GM12878 (cell line): ENCODE results near the gene GRM7. TPM values are rescaled to one million over a fixed set of nuclear protein-coding genes. Genes with fewer than 3 reads are reported as not detected.

Source experiments
- ATAC-seq: fragments of 200-7000 bp; cut with Tn5 transposase; 3 replicates; pipeline ENCODE4 v1.9.1; 2020; ENCODE audit warnings: mild to moderate bottlenecking, moderate library complexity
- BruUV-seq: library from RNA; stranded (reverse); fragments of 400-500 nt; replicated peaks from 2 replicates; lab custom pipeline; 2021; lab: Mats Ljungman, UMichigan
- CTCF ChIA-PET: fragments of 300-600 bp; sonication (Branson Sonifier 250); formaldehyde crosslinking; extraction: SDS; loops from one replicate; lab custom pipeline; 2021; ENCODE audit warnings: inconsistent platforms; lab: Yijun Ruan, JAX
- POLR2A ChIA-PET: fragments of 350-600 bp; formaldehyde crosslinking; extraction: SDS; loops from one replicate; lab custom pipeline; 2021; ENCODE audit warnings: inconsistent platforms; lab: Charles Lee
- RAD21 ChIA-PET: fragments of 300-600 bp; sonication (Branson Sonifier 250); formaldehyde crosslinking; loops from one replicate; lab custom pipeline; 2023; ENCODE audit warnings: antibody characterized with exemption; ENCODE audit not compliant: unreplicated experiment; lab: Charles Lee
- SMC1A ChIA-PET: fragments of 300-600 bp; sonication (Branson Sonifier 250); formaldehyde crosslinking; loops from one replicate; lab custom pipeline; 2023; ENCODE audit not compliant: unreplicated experiment, uncharacterized antibody; lab: Charles Lee
- DNase-seq: peaks from one replicate; pipeline ENCODE4 v3.0.0-alpha.2; 2011; ENCODE audit warnings: low read depth, low spot score
- FAIRE-seq: peaks from 3 replicates; lab custom pipeline; 2011; peaks lifted over from hg19 to GRCh38; lab: Jason Lieb, UNC
- H2AFZ ChIP-seq: 2 replicates; pipeline ENCODE4 v1.6.0; 2011; ENCODE audit warnings: low read depth, low read length, control low read depth; ENCODE audit not compliant: control insufficient read depth
- H3K27ac ChIP-seq: 2 replicates; pipeline ENCODE4 v1.5.1; 2011; ENCODE audit warnings: control low read depth; ENCODE audit not compliant: control insufficient read depth, insufficient read depth
- H3K27me3 ChIP-seq, 2 experiments: replicated peaks in 1 of 2; 2 replicates each; pipeline versions ENCODE4 v1.6.0 to v1.6.1; 2011; ENCODE audit warnings: low read length in 1 of 2; ENCODE audit not compliant: control insufficient read depth in 2 of 2, insufficient read depth in 2 of 2
- H3K36me3 ChIP-seq, 2 experiments: 2 replicates each; pipeline ENCODE4 v1.5.1; 2011; ENCODE audit warnings: low read length in 1 of 2; ENCODE audit not compliant: control insufficient read depth in 2 of 2, insufficient read depth in 2 of 2
- H3K4me1 ChIP-seq: 2 replicates; pipeline ENCODE4 v1.6.1; 2011; ENCODE audit warnings: mild to moderate bottlenecking, low read length, moderate library complexity, mixed read lengths; ENCODE audit not compliant: control insufficient read depth, insufficient read depth
- H3K4me2 ChIP-seq: 2 replicates; pipeline ENCODE4 v1.6.0; 2011; ENCODE audit warnings: control low read depth; ENCODE audit not compliant: control insufficient read depth, insufficient read depth
- H3K4me3 ChIP-seq: fragments of 200-600 bp; sonication (generic); 2 replicates; pipeline ENCODE4 v1.5.1; 2016
- H3K79me2 ChIP-seq: 2 replicates; pipeline ENCODE4 v1.6.0; 2011; ENCODE audit warnings: low read length; ENCODE audit not compliant: control insufficient read depth, insufficient read depth
- H3K9ac ChIP-seq: 2 replicates; pipeline ENCODE4 v1.8.0; 2011; ENCODE audit warnings: low read length, control low read depth, mixed read lengths; ENCODE audit not compliant: control insufficient read depth, insufficient read depth
- H3K9me3 ChIP-seq: replicated peaks from 3 replicates; pipeline ENCODE4 v1.5.1; 2011; ENCODE audit warnings: mild to moderate bottlenecking, low read length; ENCODE audit not compliant: control insufficient read depth, insufficient read depth
- H4K20me1 ChIP-seq: 2 replicates; pipeline ENCODE4 v1.6.0; 2011; ENCODE audit not compliant: control insufficient read depth, insufficient read depth
- CHD1 ChIP-seq: IDR thresholded peaks from 2 replicates; pipeline ENCODE4 v1.6.1; 2012; ENCODE audit warnings: low read depth, low read length, improper control_type of control experiment
- DPF2 ChIP-seq: fragments of 450-650 bp; IDR thresholded peaks from 2 replicates; pipeline ENCODE4 v1.6.1; 2017; ENCODE audit warnings: mild to moderate bottlenecking
- FOXM1 ChIP-seq: IDR thresholded peaks from 2 replicates; pipeline ENCODE4 v1.6.1; 2012; ENCODE audit warnings: low read depth, mild to moderate bottlenecking, inconsistent platforms, low read length, moderate library complexity
- GATAD2B ChIP-seq: fragments of 450-650 bp; conservative IDR thresholded peaks from 2 replicates; pipeline ENCODE4 v1.6.1; 2017; ENCODE audit warnings: low read depth, mild to moderate bottlenecking, moderate library complexity
- IKZF1 ChIP-seq: fragments of 450-650 bp; conservative IDR thresholded peaks from 2 replicates; pipeline ENCODE4 v1.6.1; 2017; ENCODE audit warnings: antibody characterized with exemption, mild to moderate bottlenecking
- POLR2AphosphoS2 ChIP-seq: IDR thresholded peaks from 2 replicates; pipeline ENCODE4 v1.6.1; 2011; ENCODE audit warnings: low read depth, mild to moderate bottlenecking, low read length, improper control_type of control experiment, moderate library complexity
- RUNX3 ChIP-seq: IDR thresholded peaks from 2 replicates; pipeline ENCODE4 v1.6.1; 2012; ENCODE audit warnings: low read length, inconsistent platforms
- SIN3A ChIP-seq: IDR thresholded peaks from 2 replicates; pipeline ENCODE4 v1.6.1; 2012; ENCODE audit warnings: low read depth, low read length, improper control_type of control experiment
- TCF3 ChIP-seq: IDR thresholded peaks from 2 replicates; pipeline ENCODE4 v1.6.1; 2012; ENCODE audit warnings: low read depth, mild to moderate bottlenecking, low read length, borderline replicate concordance; ENCODE audit not compliant: insufficient read depth
- WRNIP1 ChIP-seq: IDR thresholded peaks from 2 replicates; pipeline ENCODE4 v1.6.1; 2011; ENCODE audit warnings: low read depth, low read length, improper control_type of control experiment, borderline replicate concordance
- WGBS: methylation state at CpG from one replicate; pipeline ENCODE4 v1.1.6; 2016; ENCODE audit warnings: low lambda C conversion rate; ENCODE audit not compliant: insufficient replicate concordance, insufficient coverage; ENCODE audit errors: missing lambda C conversion rate; 5-methylcytosine and 5-hydroxymethylcytosine counted together
- in situ Hi-C: fragments of 300-500 bp; cut with MboI; formaldehyde crosslinking; loops from 9 replicates; pipeline ENCODE4 v1.14.3; 2018; ENCODE audit warnings: mixed read lengths
- intact Hi-C: fragments of 100-400 bp; cut with micrococcal nuclease; formaldehyde crosslinking; loops from one replicate; pipeline ENCODE4 v1.14.2; 2022; ENCODE audit not compliant: unreplicated experiment
- polyA plus RNA-seq, 11 experiments: library from polyadenylated mRNA; depleted of rRNA in 4 of 11; unstranded in 6 of 11; stranded (reverse) in 5 of 11; fragments of >200 nt; fragmentation: Nextera tagmentation in 4 of 11; fragmentation: Illumina TruSeq in 1 of 11; extraction: Ambion mirVana in 4 of 11; extraction: Trizol in 1 of 11; gene quantifications; 1 replicate in 1 of 11; 2 replicates in 10 of 11; pipeline versions ENCODE4 v1.2.1 to v1.2.3, GENCODE V29; 2011 to 2016; ENCODE audit warnings: inconsistent platforms in 2 of 11, missing spikeins in 2 of 11, low read depth in 1 of 11
- total RNA-seq, 4 experiments: library from RNA; depleted of rRNA in 3 of 4; stranded (reverse); fragments of >200 nt in 3 of 4; fragmentation: Illumina TruSeq in 1 of 4; extraction: Trizol in 1 of 4; gene quantifications; 2 replicates each; pipeline versions ENCODE4 v1.2.1 to v1.2.3, GENCODE V29; 2013 to 2021
- TF ChIP-seq, protein P1 (sequence below): IDR thresholded peaks from 2 replicates; pipeline ENCODE4 v1.6.1; 2012; ENCODE audit warnings: low read depth, low read length, improper control_type of control experiment
- TF ChIP-seq, protein P2 (sequence below): fragments of 450-650 bp; IDR thresholded peaks from 2 replicates; pipeline ENCODE4 v1.6.1; 2014; ENCODE audit warnings: mild to moderate bottlenecking
- TF ChIP-seq, protein P3 (sequence below): fragments of 450-650 bp; IDR thresholded peaks from 2 replicates; pipeline ENCODE4 v1.6.1; 2017; ENCODE audit warnings: low read depth, mild to moderate bottlenecking, moderate library complexity
- TF ChIP-seq, protein P4 (sequence below): fragments of 450-650 bp; formaldehyde crosslinking; IDR thresholded peaks from 2 replicates; pipeline ENCODE4 v1.5.0; 2022; ENCODE audit warnings: mild to moderate bottlenecking, missing genetic modification characterization
- TF ChIP-seq, protein P5 (sequence below): fragments of 450-650 bp; IDR thresholded peaks from 2 replicates; pipeline ENCODE4 v1.6.1; 2016; ENCODE audit warnings: mild to moderate bottlenecking
- TF ChIP-seq, protein P6 (sequence below): fragments of 450-650 bp; IDR thresholded peaks from 2 replicates; pipeline ENCODE4 v1.6.1; 2016; ENCODE audit warnings: mild to moderate bottlenecking

GRM7 gene
- total and polyA plus RNA-seq, 10 of the 15 experiments (the other 5 are each of a cell fraction or from before 2014, with no cell fraction given): not detected

DNA sequence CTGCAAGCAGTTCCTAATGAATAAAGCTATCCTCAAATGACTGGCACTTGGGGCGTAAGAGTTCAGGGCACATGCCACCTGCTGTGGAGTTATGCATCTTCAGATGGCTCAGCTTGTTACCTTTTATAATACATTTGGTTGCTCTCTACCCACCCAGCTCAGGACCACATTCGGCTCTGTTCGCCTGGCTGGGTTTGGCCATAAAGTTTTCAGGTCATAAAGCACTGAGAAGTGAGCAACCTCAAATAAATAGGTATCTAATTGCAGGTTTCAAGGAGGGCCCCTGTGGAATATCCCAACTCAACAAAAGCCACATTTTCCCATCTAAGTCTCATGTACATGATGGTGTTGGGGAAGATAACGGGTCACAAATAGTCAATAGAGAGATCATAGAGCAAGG is 727.3 kb downstream of the GRM7 start:
- no TSS peak for BruUV-seq

More for the DNA sequence above, 727.3 kb downstream of the GRM7 start:
- Histone ChIP-seq H3K4me3 (no peak overlapping the region), H2AFZ (no peak overlapping the region), H3K9me3 (no peaks in the 10 kb centered on the region), H3K27ac (no peak overlapping the region), H3K36me3 (no peaks in the 10 kb centered on the region)
- ChIA-PET SMC1A (no interaction called here), RAD21 (no interaction called here)
- TF ChIP-seq TCF3 (no peak), DPF2 (no peak), POLR2AphosphoS2 (no peak), GATAD2B (no peak), FOXM1 (no peak), RUNX3 (no peak), IKZF1 (no peak), SIN3A (no peak), CHD1 (no peak), WRNIP1 (no peak)
- TF ChIP-seq, protein P1, sequence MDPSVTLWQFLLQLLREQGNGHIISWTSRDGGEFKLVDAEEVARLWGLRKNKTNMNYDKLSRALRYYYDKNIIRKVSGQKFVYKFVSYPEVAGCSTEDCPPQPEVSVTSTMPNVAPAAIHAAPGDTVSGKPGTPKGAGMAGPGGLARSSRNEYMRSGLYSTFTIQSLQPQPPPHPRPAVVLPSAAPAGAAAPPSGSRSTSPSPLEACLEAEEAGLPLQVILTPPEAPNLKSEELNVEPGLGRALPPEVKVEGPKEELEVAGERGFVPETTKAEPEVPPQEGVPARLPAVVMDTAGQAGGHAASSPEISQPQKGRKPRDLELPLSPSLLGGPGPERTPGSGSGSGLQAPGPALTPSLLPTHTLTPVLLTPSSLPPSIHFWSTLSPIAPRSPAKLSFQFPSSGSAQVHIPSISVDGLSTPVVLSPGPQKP: no peak
- TF ChIP-seq, protein P2, sequence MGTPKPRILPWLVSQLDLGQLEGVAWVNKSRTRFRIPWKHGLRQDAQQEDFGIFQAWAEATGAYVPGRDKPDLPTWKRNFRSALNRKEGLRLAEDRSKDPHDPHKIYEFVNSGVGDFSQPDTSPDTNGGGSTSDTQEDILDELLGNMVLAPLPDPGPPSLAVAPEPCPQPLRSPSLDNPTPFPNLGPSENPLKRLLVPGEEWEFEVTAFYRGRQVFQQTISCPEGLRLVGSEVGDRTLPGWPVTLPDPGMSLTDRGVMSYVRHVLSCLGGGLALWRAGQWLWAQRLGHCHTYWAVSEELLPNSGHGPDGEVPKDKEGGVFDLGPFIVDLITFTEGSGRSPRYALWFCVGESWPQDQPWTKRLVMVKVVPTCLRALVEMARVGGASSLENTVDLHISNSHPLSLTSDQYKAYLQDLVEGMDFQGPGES: no peak
- TF ChIP-seq, protein P3, sequence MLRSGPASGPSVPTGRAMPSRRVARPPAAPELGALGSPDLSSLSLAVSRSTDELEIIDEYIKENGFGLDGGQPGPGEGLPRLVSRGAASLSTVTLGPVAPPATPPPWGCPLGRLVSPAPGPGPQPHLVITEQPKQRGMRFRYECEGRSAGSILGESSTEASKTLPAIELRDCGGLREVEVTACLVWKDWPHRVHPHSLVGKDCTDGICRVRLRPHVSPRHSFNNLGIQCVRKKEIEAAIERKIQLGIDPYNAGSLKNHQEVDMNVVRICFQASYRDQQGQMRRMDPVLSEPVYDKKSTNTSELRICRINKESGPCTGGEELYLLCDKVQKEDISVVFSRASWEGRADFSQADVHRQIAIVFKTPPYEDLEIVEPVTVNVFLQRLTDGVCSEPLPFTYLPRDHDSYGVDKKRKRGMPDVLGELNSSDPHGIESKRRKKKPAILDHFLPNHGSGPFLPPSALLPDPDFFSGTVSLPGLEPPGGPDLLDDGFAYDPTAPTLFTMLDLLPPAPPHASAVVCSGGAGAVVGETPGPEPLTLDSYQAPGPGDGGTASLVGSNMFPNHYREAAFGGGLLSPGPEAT: no peak
- TF ChIP-seq, protein P4, sequence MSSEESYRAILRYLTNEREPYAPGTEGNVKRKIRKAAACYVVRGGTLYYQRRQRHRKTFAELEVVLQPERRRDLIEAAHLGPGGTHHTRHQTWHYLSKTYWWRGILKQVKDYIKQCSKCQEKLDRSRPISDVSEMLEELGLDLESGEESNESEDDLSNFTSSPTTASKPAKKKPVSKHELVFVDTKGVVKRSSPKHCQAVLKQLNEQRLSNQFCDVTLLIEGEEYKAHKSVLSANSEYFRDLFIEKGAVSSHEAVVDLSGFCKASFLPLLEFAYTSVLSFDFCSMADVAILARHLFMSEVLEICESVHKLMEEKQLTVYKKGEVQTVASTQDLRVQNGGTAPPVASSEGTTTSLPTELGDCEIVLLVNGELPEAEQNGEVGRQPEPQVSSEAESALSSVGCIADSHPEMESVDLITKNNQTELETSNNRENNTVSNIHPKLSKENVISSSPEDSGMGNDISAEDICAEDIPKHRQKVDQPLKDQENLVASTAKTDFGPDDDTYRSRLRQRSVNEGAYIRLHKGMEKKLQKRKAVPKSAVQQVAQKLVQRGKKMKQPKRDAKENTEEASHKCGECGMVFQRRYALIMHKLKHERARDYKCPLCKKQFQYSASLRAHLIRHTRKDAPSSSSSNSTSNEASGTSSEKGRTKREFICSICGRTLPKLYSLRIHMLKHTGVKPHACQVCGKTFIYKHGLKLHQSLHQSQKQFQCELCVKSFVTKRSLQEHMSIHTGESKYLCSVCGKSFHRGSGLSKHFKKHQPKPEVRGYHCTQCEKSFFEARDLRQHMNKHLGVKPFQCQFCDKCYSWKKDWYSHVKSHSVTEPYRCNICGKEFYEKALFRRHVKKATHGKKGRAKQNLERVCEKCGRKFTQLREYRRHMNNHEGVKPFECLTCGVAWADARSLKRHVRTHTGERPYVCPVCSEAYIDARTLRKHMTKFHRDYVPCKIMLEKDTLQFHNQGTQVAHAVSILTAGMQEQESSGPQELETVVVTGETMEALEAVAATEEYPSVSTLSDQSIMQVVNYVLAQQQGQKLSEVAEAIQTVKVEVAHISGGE: no peak
- TF ChIP-seq, protein P5, sequence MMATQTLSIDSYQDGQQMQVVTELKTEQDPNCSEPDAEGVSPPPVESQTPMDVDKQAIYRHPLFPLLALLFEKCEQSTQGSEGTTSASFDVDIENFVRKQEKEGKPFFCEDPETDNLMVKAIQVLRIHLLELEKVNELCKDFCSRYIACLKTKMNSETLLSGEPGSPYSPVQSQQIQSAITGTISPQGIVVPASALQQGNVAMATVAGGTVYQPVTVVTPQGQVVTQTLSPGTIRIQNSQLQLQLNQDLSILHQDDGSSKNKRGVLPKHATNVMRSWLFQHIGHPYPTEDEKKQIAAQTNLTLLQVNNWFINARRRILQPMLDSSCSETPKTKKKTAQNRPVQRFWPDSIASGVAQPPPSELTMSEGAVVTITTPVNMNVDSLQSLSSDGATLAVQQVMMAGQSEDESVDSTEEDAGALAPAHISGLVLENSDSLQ: no peak
- TF ChIP-seq, protein P6, sequence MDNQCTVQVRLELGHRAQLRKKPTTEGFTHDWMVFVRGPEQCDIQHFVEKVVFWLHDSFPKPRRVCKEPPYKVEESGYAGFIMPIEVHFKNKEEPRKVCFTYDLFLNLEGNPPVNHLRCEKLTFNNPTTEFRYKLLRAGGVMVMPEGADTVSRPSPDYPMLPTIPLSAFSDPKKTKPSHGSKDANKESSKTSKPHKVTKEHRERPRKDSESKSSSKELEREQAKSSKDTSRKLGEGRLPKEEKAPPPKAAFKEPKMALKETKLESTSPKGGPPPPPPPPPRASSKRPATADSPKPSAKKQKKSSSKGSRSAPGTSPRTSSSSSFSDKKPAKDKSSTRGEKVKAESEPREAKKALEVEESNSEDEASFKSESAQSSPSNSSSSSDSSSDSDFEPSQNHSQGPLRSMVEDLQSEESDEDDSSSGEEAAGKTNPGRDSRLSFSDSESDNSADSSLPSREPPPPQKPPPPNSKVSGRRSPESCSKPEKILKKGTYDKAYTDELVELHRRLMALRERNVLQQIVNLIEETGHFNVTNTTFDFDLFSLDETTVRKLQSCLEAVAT: no peak
- TF ChIP-seq, all 136 proteins: peak for 0
- ChIA-PET POLR2A (no interaction called here), CTCF (no interaction called here)
- intact Hi-C loops (no loop called here), in situ Hi-C loops (no loop called here)
- DNase-seq: no peak
- ATAC-seq: no peak
- H3K4me1 ChIP-seq: no peaks in the 10 kb centered on the region
- no peaks in the 10 kb centered on the region for H4K20me1 ChIP-seq
- FAIRE-seq: no peak
- no peak overlapping the region for H3K4me2 ChIP-seq
- H3K27me3 ChIP-seq: no peaks in the 10 kb centered on the region
- H3K9ac ChIP-seq: no peak overlapping the region
- WGBS: 11% methylated on average over 4 of the region's 4 CpGs
- H3K79me2 ChIP-seq: no peaks in the 10 kb centered on the region
